PFSK-1 (cell line): ENCODE data around the gene MYO10.

Experiments used
- POLR2AphosphoS5 ChIP-seq: IDR thresholded peaks from 2 replicates; pipeline ENCODE4 v1.6.1; 2012; ENCODE audit warnings: low read depth, mild to moderate bottlenecking, control low read depth, low read length, moderate library complexity
- REST ChIP-seq, 2 experiments: IDR thresholded peaks; 2 replicates each; pipeline versions ENCODE4 v1.6.1 to v1.8.0; 2011 to 2012; ENCODE audit warnings: low read depth in 2 of 2, low read length in 2 of 2, control low read depth in 1 of 2, inconsistent platforms in 1 of 2, mild to moderate bottlenecking in 1 of 2, moderate library complexity in 1 of 2; ENCODE audit not compliant: insufficient read depth in 1 of 2
- TAF1 ChIP-seq: IDR thresholded peaks from 2 replicates; pipeline ENCODE4 v1.6.1; 2012; ENCODE audit warnings: low read length, control low read depth, borderline replicate concordance; ENCODE audit not compliant: insufficient read depth

- TF ChIP-seq REST (IDR thresholded peaks at IDR 0.05; ENCODE audit: insufficient read depth in 1 of 2, low read depth in 2 of 2, low read length in 2 of 2), result no peak
- TF ChIP-seq POLR2AphosphoS5, result no peak
- TF ChIP-seq TAF1, result no peak
Observed at GRCh38 chr5:16918156-16918555, 17.9 kb downstream of the MYO10 start.
